Liver (tissue), 9 donors: ENCODE data around the gene IQSEC1. TPM values are rescaled to one million over a fixed set of nuclear protein-coding genes. Genes with fewer than 3 reads are reported as not detected.

Source experiments
- DNase-seq: peaks from one replicate; pipeline ENCODE4 v3.0.0-alpha.2; 2017; ENCODE audit warnings: low spot score
- H3K27ac ChIP-seq, 2 donors: one replicate each; pipeline ENCODE4 v1.7.0; 2013; ENCODE audit warnings: inconsistent platforms in 2 of 2, low read length in 2 of 2, control low read depth in 1 of 2, low read depth in 1 of 2, mild to moderate bottlenecking in 1 of 2
- H3K27me3 ChIP-seq, 4 donors: one replicate each; pipeline versions ENCODE4 v1.6.1 to v1.7.0; 2013; ENCODE audit warnings: low read length in 3 of 4, inconsistent platforms in 1 of 4, mild to moderate bottlenecking in 1 of 4, moderate library complexity in 1 of 4; ENCODE audit not compliant: control insufficient read depth in 4 of 4, insufficient read depth in 4 of 4
- H3K36me3 ChIP-seq, 4 donors: one replicate each; pipeline versions ENCODE4 v1.6.1 to v1.7.0; 2013; ENCODE audit warnings: low read length in 3 of 4, mild to moderate bottlenecking in 3 of 4, low read depth in 1 of 4, moderate library complexity in 1 of 4; ENCODE audit not compliant: control insufficient read depth in 4 of 4, insufficient read depth in 3 of 4
- H3K4me1 ChIP-seq, 4 donors: one replicate each; pipeline versions ENCODE4 v1.6.1 to v1.7.0; 2013; ENCODE audit warnings: low read length in 3 of 4, mild to moderate bottlenecking in 3 of 4, moderate library complexity in 1 of 4; ENCODE audit not compliant: control insufficient read depth in 4 of 4, insufficient read depth in 4 of 4
- H3K4me3 ChIP-seq, 3 donors: one replicate each; pipeline versions ENCODE4 v1.6.1 to v1.7.0; 2013; ENCODE audit warnings: low read length in 3 of 3, control low read depth in 1 of 3, low read depth in 1 of 3, mild to moderate bottlenecking in 1 of 3
- H3K9ac ChIP-seq, 2 donors: one replicate each; pipeline ENCODE4 v1.7.0; 2013; ENCODE audit warnings: low read length in 2 of 2, mild to moderate bottlenecking in 2 of 2, moderate library complexity in 2 of 2, control low read depth in 1 of 2, low read depth in 1 of 2
- H3K9me3 ChIP-seq, 4 donors: one replicate each; pipeline versions ENCODE4 v1.6.1 to v1.7.0; 2013; ENCODE audit warnings: low read length in 3 of 4; ENCODE audit not compliant: control insufficient read depth in 4 of 4
- ATF3 ChIP-seq: IDR thresholded peaks from 2 replicates; pipeline ENCODE4 v1.6.1; 2016; ENCODE audit warnings: antibody characterized with exemption
- EGR1 ChIP-seq, 2 donors: IDR thresholded peaks; 2 replicates each; pipeline ENCODE4 v1.6.1; 2016 to 2018; ENCODE audit warnings: antibody characterized with exemption in 2 of 2, low read depth in 2 of 2
- FOXA1 ChIP-seq: IDR thresholded peaks from 2 replicates; pipeline ENCODE4 v1.6.1; 2016; ENCODE audit warnings: antibody characterized with exemption
- FOXA2 ChIP-seq: IDR thresholded peaks from 2 replicates; pipeline ENCODE4 v1.6.1; 2016; ENCODE audit warnings: antibody characterized with exemption
- GABPA ChIP-seq, 2 donors: IDR thresholded peaks in 1 of 2; conservative IDR thresholded peaks in 1 of 2; 2 replicates each; pipeline ENCODE4 v1.6.1; 2016; ENCODE audit warnings: antibody characterized with exemption in 2 of 2, mild to moderate bottlenecking in 1 of 2, moderate library complexity in 1 of 2
- HNF4A ChIP-seq, 2 donors: conservative IDR thresholded peaks; 2 replicates each; pipeline ENCODE4 v1.6.1; 2016; ENCODE audit warnings: antibody characterized with exemption in 2 of 2, mild to moderate bottlenecking in 2 of 2
- HNF4G ChIP-seq: IDR thresholded peaks from 2 replicates; pipeline ENCODE4 v1.6.1; 2016; ENCODE audit warnings: antibody characterized with exemption
- JUND ChIP-seq, 2 donors: IDR thresholded peaks; 2 replicates each; pipeline ENCODE4 v1.6.1; 2016; ENCODE audit warnings: antibody characterized with exemption in 2 of 2
- NR2F2 ChIP-seq: IDR thresholded peaks from 2 replicates; pipeline ENCODE4 v1.6.1; 2016; ENCODE audit warnings: antibody characterized with exemption
- RAD21 ChIP-seq, 2 donors: IDR thresholded peaks; 2 replicates each; pipeline ENCODE4 v1.6.1; 2016; ENCODE audit warnings: antibody characterized with exemption in 2 of 2, mild to moderate bottlenecking in 2 of 2
- REST ChIP-seq: IDR thresholded peaks from 2 replicates; pipeline ENCODE4 v1.6.1; 2016; ENCODE audit warnings: antibody characterized with exemption, mild to moderate bottlenecking
- RXRA ChIP-seq, 2 donors: IDR thresholded peaks; 2 replicates each; pipeline ENCODE4 v1.6.1; 2017 to 2018; ENCODE audit warnings: antibody characterized with exemption in 2 of 2, mild to moderate bottlenecking in 1 of 2
- SP1 ChIP-seq: IDR thresholded peaks from 2 replicates; pipeline ENCODE4 v1.6.1; 2018; ENCODE audit warnings: antibody characterized with exemption, mild to moderate bottlenecking
- TAF1 ChIP-seq: conservative IDR thresholded peaks from 2 replicates; pipeline ENCODE4 v1.6.1; 2016; ENCODE audit warnings: antibody characterized with exemption, mild to moderate bottlenecking
- YY1 ChIP-seq: IDR thresholded peaks from 2 replicates; pipeline ENCODE4 v1.6.1; 2016; ENCODE audit warnings: antibody characterized with exemption, mild to moderate bottlenecking
- ZBTB33 ChIP-seq: IDR thresholded peaks from 2 replicates; pipeline ENCODE4 v1.6.1; 2016; ENCODE audit warnings: antibody characterized with exemption
- WGBS: extraction: QIAGEN DNeasy Blood & Tissue Kit; methylation state at CpG from one replicate; pipeline ENCODE4 v1.1.7; 2013; 5-methylcytosine and 5-hydroxymethylcytosine counted together
- polyA plus RNA-seq, 2 donors: library from polyadenylated mRNA; stranded (reverse) in 1 of 2; unstranded in 1 of 2; fragments of 200-250 nt in 1 of 2; fragments of >200 nt in 1 of 2; fragmentation: Nextera tagmentation in 1 of 2; extraction: Ambion mirVana in 1 of 2; gene quantifications; one replicate each; pipeline versions ENCODE4 v1.2.1 to v1.2.3, GENCODE V29; 2013 to 2015
- total RNA-seq, 2 donors: library from RNA; depleted of rRNA; stranded (reverse); fragments of >200 nt; gene quantifications; one replicate each; pipeline ENCODE4 v1.2.3, GENCODE V29; 2014
- TF ChIP-seq, protein P1 (sequence below): IDR thresholded peaks from 2 replicates; pipeline ENCODE4 v1.6.1; 2016; ENCODE audit warnings: antibody characterized with exemption
- TF ChIP-seq, protein P2 (sequence below): fragments of 150-350 bp; IDR thresholded peaks from 2 replicates; pipeline ENCODE4 v1.5.1; 2017; ENCODE audit warnings: improper control_type of control experiment, low read depth, low read length; ENCODE audit not compliant: missing input control
- donor health status: healthy.
- donor health status: healthy.
- donor health status: healthy.
- donor health status: healthy.
- donor health status: healthy.

Gene IQSEC1
- total and polyA plus RNA-seq, 4 donors = 12.7 to 56.0 (median 36.2) TPM

GRCh38 chr3:13088028-13089006, 15.1 kb upstream of the IQSEC1 start:
- no peaks in the 10 kb centered on the region for H3K36me3 ChIP-seq
- H3K9me3 ChIP-seq = no peaks in the 10 kb centered on the region
- H3K27ac ChIP-seq = no peak overlapping the region
- TF ChIP-seq, protein P1, sequence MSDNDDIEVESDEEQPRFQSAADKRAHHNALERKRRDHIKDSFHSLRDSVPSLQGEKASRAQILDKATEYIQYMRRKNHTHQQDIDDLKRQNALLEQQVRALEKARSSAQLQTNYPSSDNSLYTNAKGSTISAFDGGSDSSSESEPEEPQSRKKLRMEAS = no peak
- no peak for TF ChIP-seq GABPA (IDR thresholded peaks at IDR 0.05 in 1 of 2, conservative IDR thresholded peaks at IDR 0.05 in 1 of 2)
- no peak for TF ChIP-seq NR2F2
- TF ChIP-seq TAF1 = no peak
- TF ChIP-seq REST = no peak
- TF ChIP-seq FOXA2 = no peak
- TF ChIP-seq ZBTB33 = no peak
- no peak for TF ChIP-seq EGR1 (IDR thresholded peaks at IDR 0.05; ENCODE audit: low read depth in 2 of 2)
- TF ChIP-seq YY1 = no peak
- TF ChIP-seq RAD21 (IDR thresholded peaks at IDR 0.05) = no peak
- no peak for TF ChIP-seq JUND (IDR thresholded peaks at IDR 0.05)
- TF ChIP-seq SP1 = no peak
- TF ChIP-seq HNF4G = no peak
- TF ChIP-seq FOXA1 = no peak
- TF ChIP-seq HNF4A (conservative IDR thresholded peaks at IDR 0.05) = no peak
- no peak for TF ChIP-seq ATF3
- TF ChIP-seq, protein P2, sequence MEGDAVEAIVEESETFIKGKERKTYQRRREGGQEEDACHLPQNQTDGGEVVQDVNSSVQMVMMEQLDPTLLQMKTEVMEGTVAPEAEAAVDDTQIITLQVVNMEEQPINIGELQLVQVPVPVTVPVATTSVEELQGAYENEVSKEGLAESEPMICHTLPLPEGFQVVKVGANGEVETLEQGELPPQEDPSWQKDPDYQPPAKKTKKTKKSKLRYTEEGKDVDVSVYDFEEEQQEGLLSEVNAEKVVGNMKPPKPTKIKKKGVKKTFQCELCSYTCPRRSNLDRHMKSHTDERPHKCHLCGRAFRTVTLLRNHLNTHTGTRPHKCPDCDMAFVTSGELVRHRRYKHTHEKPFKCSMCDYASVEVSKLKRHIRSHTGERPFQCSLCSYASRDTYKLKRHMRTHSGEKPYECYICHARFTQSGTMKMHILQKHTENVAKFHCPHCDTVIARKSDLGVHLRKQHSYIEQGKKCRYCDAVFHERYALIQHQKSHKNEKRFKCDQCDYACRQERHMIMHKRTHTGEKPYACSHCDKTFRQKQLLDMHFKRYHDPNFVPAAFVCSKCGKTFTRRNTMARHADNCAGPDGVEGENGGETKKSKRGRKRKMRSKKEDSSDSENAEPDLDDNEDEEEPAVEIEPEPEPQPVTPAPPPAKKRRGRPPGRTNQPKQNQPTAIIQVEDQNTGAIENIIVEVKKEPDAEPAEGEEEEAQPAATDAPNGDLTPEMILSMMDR = no peak
- TF ChIP-seq RXRA (IDR thresholded peaks at IDR 0.05) = no peak
- H3K27me3 ChIP-seq = no peaks in the 10 kb centered on the region
- no peak for DNase-seq
- H3K9ac ChIP-seq = no peak overlapping the region
- H3K4me1 ChIP-seq = peaks cover 2 to 12% (median 7%) of the 10 kb centered on the region in 4 donors
- H3K4me3 ChIP-seq = no peak overlapping the region
- 87% methylated on average over 14 of the region's 14 CpGs for WGBS
